ENCODE results near the gene PIP5K1B. TPM values are rescaled to one million over a fixed set of nuclear protein-coding genes. Genes with fewer than 3 reads are reported as not detected.

Gene PIP5K1B
- total RNA-seq, 1 experiment from 2014 or later: not detected

GRCh38 chr9:68961587-68961986 is 256.5 kb downstream of the PIP5K1B start:
- POLR2A ChIA-PET (ENCODE audit: low non-redundant PET): no interaction called here
- H3K36me3 ChIP-seq (ENCODE audit: insufficient read depth, low read length, poor library complexity, severe bottlenecking): no peaks in the 10 kb centered on the region
- H3K4me1 ChIP-seq (ENCODE audit: insufficient read depth, low read length, poor library complexity, severe bottlenecking): no peaks in the 10 kb centered on the region
- BruUV-seq (replicated peaks): no TSS peak
- no peak for DNase-seq (ENCODE audit: low spot score)
- CTCF ChIA-PET: no interaction called here
- peaks cover 40% of the 10 kb centered on the region for H3K27me3 ChIP-seq (replicated peaks; ENCODE audit: insufficient read depth, low read depth, low read length, poor library complexity)
- H3K27ac ChIP-seq (ENCODE audit: low read depth, low read length, poor library complexity, severe bottlenecking): no peak overlapping the region
- intact Hi-C loops (cut with micrococcal nuclease; ENCODE audit: unreplicated experiment): no loop called here
- no peak overlapping the region for H3K4me3 ChIP-seq (ENCODE audit: low read depth, low read length, poor library complexity, severe bottlenecking)
- TF ChIP-seq CTCF (conservative IDR thresholded peaks at IDR 0.05; ENCODE audit: low read depth, low read length): no peak
- no peak for TF ChIP-seq EZH2 (IDR thresholded peaks at IDR 0.05; ENCODE audit: borderline replicate concordance, low read depth, low read length, poor library complexity, severe bottlenecking)
- H3K9me3 ChIP-seq (ENCODE audit: low read depth, low read length, poor library complexity, severe bottlenecking): peaks cover 5% of the 10 kb centered on the region

- Histone ChIP-seq H3K9me3 (ENCODE audit: low read depth, low read length, poor library complexity, severe bottlenecking) (peaks cover 5% of the 10 kb centered on the region), H3K4me3 (ENCODE audit: low read depth, low read length, poor library complexity, severe bottlenecking) (no peak overlapping the region), H3K27ac (ENCODE audit: low read depth, low read length, poor library complexity, severe bottlenecking) (no peak overlapping the region), H3K27me3 (replicated peaks; ENCODE audit: insufficient read depth, low read depth, low read length, poor library complexity) (peaks cover 40% of the 10 kb centered on the region), H3K36me3 (ENCODE audit: insufficient read depth, low read length, poor library complexity, severe bottlenecking) (no peaks in the 10 kb centered on the region), H3K4me1 (ENCODE audit: insufficient read depth, low read length, poor library complexity, severe bottlenecking) (no peaks in the 10 kb centered on the region)
- ChIA-PET POLR2A (ENCODE audit: low non-redundant PET) (no interaction called here), CTCF (interaction anchor here (0.7 kb wide), 1 partner anchor 51 kb away, joined by 4 read pairs; no protein-coding TSS in a partner anchor)
- no peak for DNase-seq (ENCODE audit: low spot score)
- TF ChIP-seq EZH2 (IDR thresholded peaks at IDR 0.05; ENCODE audit: borderline replicate concordance, low read depth, low read length, poor library complexity, severe bottlenecking) (no peak), CTCF (conservative IDR thresholded peaks at IDR 0.05; ENCODE audit: low read depth, low read length) (no peak)
- BruUV-seq (replicated peaks): no TSS peak
- intact Hi-C loops (cut with micrococcal nuclease; ENCODE audit: unreplicated experiment): no loop called here
These were observed 258.4 kb downstream of the PIP5K1B start for GRCh38 chr9:68963416-68963815.

- Histone ChIP-seq H3K27ac (ENCODE audit: low read depth, low read length, poor library complexity, severe bottlenecking) (no peak overlapping the region), H3K4me1 (ENCODE audit: insufficient read depth, low read length, poor library complexity, severe bottlenecking) (no peaks in the 10 kb centered on the region), H3K27me3 (replicated peaks; ENCODE audit: insufficient read depth, low read depth, low read length, poor library complexity) (peaks cover 38% of the 10 kb centered on the region), H3K9me3 (ENCODE audit: low read depth, low read length, poor library complexity, severe bottlenecking) (peaks cover 5% of the 10 kb centered on the region), H3K4me3 (ENCODE audit: low read depth, low read length, poor library complexity, severe bottlenecking) (no peak overlapping the region), H3K36me3 (ENCODE audit: insufficient read depth, low read length, poor library complexity, severe bottlenecking) (no peaks in the 10 kb centered on the region)
- BruUV-seq (replicated peaks): no TSS peak
- CTCF ChIA-PET: no interaction called here
- TF ChIP-seq CTCF (conservative IDR thresholded peaks at IDR 0.05; ENCODE audit: low read depth, low read length) (no peak), EZH2 (IDR thresholded peaks at IDR 0.05; ENCODE audit: borderline replicate concordance, low read depth, low read length, poor library complexity, severe bottlenecking) (no peak)
- DNase-seq (ENCODE audit: low spot score): no peak
- POLR2A ChIA-PET (ENCODE audit: low non-redundant PET): no interaction called here
- intact Hi-C loops (cut with micrococcal nuclease; ENCODE audit: unreplicated experiment): no loop called here
These were observed 259.1 kb downstream of the PIP5K1B start for GRCh38 chr9:68964102-68964541.
